Body of pancreas (tissue), 4 donors: ENCODE measurements around the gene CHSY1. TPM values are rescaled to one million over a fixed set of nuclear protein-coding genes. Genes with fewer than 3 reads are reported as not detected.

Experiments used
- ATAC-seq: fragments of 150-250 bp; one replicate; pipeline ENCODE4 v1.9.1; 2016
- DNase-seq, 4 donors: peaks; one replicate each; pipeline ENCODE4 v3.0.0-alpha.2; 2019
- H3K27ac ChIP-seq, 4 donors: fragments of 200-600 bp; sonication (generic); 1 replicate in 3 of 4; 2 replicates in 1 of 4; pipeline versions ENCODE4 v1.5.1 to v1.6.1; 2016 to 2019; ENCODE audit warnings: mild to moderate bottlenecking in 1 of 4, mixed read lengths in 1 of 4, moderate library complexity in 1 of 4
- H3K27me3 ChIP-seq, 2 donors: fragments of 200-600 bp; sonication (generic); one replicate each; pipeline ENCODE4 v1.6.0; 2016; ENCODE audit warnings: mild to moderate bottlenecking in 1 of 2
- H3K36me3 ChIP-seq, 2 donors: fragments of 200-600 bp; sonication (generic); replicated peaks in 1 of 2; 2 replicates each; pipeline ENCODE4 v1.5.1; 2016; ENCODE audit warnings: low read depth in 2 of 2; ENCODE audit not compliant: insufficient read depth in 1 of 2
- H3K4me1 ChIP-seq: fragments of 200-600 bp; sonication (generic); one replicate; pipeline ENCODE4 v1.6.0; 2016
- H3K4me3 ChIP-seq, 2 donors: fragments of 200-600 bp; sonication (generic); 1 replicate in 1 of 2; 2 replicates in 1 of 2; pipeline ENCODE4 v1.5.1; 2016 to 2019
- H3K9me3 ChIP-seq, 3 donors: fragments of 200-600 bp; sonication (generic); 1 replicate in 2 of 3; 2 replicates in 1 of 3; pipeline ENCODE4 v1.5.1; 2016
- POLR2A ChIP-seq, 3 donors: fragments of 450-650 bp; IDR thresholded peaks; one replicate each; pipeline ENCODE4 v1.6.1; 2016; ENCODE audit warnings: antibody characterized with exemption in 3 of 3, mild to moderate bottlenecking in 2 of 3
- WGBS, 2 donors: methylation state at CpG; one replicate each; pipeline ENCODE4 v1.1.5; 2017; 5-methylcytosine and 5-hydroxymethylcytosine counted together
- intact Hi-C: fragments of 100-400 bp; cut with DNase I; formaldehyde crosslinking; loops from one replicate; pipeline ENCODE4 v1.15.1; 2023
- total RNA-seq, 2 donors: library from RNA; depleted of rRNA; stranded (reverse); fragments of >200 nt; gene quantifications; one replicate each; pipeline ENCODE4 v1.1.0, GENCODE V29; 2016
- TF ChIP-seq, protein P1 (sequence below), 7 experiments: fragments of 450-650 bp in 4 of 7; fragments of 200-600 bp in 3 of 7; sonication (generic) in 3 of 7; IDR thresholded peaks; one replicate each; pipeline ENCODE4 v1.5.1; 2016 to 2019; ENCODE audit warnings: antibody characterized with exemption in 7 of 7

The CHSY1 gene
- total RNA-seq, 2 donors from 2014 or later: 7.8 to 12.2 TPM

DNA sequence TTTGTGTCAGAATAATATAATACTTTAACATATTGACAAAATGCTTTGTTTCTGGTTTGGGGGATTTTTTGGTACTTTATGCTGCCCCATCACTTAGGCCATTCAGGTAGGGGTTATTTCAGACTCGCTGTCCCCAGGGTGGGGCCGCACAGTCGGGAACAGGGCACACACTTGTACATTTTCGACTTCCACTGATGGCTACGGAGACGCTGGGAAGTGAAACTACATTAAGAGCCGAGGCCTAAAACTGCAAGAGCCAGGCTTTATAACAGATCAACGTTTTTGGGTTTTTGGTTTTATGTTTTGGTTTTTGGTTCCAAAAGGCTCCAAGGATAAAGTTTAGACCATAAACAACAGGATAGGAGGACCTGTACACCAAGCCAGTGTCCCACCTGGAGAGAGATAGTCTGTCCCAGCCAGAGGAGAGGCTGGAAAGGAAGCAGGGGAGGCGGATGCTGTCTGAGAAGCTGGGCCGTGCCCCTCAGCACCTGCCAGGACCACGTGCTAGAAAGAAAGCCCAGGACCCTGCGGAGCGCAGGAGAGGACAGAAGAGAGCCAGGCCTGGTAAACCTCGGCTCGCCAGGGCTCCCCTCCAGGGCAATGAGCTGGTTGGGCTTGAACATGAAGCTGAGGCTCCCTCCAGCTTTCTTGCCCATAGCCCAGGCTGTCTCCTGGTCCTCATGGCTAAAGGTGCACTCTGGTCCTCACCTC is 111.7 kb downstream of the CHSY1 start:
- H3K27me3 ChIP-seq: no peaks in the 10 kb centered on the region
- H3K9me3 ChIP-seq: no peaks in the 10 kb centered on the region
- no peak overlapping the region for H3K27ac ChIP-seq
- H3K4me3 ChIP-seq: no peak overlapping the region
- ATAC-seq (no peak), DNase-seq (no peak)
- H3K36me3 ChIP-seq: no peaks in the 10 kb centered on the region
- no peak for TF ChIP-seq POLR2A (IDR thresholded peaks at IDR 0.05)
- TF ChIP-seq, protein P1, sequence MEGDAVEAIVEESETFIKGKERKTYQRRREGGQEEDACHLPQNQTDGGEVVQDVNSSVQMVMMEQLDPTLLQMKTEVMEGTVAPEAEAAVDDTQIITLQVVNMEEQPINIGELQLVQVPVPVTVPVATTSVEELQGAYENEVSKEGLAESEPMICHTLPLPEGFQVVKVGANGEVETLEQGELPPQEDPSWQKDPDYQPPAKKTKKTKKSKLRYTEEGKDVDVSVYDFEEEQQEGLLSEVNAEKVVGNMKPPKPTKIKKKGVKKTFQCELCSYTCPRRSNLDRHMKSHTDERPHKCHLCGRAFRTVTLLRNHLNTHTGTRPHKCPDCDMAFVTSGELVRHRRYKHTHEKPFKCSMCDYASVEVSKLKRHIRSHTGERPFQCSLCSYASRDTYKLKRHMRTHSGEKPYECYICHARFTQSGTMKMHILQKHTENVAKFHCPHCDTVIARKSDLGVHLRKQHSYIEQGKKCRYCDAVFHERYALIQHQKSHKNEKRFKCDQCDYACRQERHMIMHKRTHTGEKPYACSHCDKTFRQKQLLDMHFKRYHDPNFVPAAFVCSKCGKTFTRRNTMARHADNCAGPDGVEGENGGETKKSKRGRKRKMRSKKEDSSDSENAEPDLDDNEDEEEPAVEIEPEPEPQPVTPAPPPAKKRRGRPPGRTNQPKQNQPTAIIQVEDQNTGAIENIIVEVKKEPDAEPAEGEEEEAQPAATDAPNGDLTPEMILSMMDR (IDR thresholded peaks at IDR 0.05): no peak
- intact Hi-C loops: no loop called here
- 75 to 79% methylated on average over 14 to 15 of the region's 15 CpGs for WGBS, 2 donors
- H3K4me1 ChIP-seq: no peaks in the 10 kb centered on the region

DNA sequence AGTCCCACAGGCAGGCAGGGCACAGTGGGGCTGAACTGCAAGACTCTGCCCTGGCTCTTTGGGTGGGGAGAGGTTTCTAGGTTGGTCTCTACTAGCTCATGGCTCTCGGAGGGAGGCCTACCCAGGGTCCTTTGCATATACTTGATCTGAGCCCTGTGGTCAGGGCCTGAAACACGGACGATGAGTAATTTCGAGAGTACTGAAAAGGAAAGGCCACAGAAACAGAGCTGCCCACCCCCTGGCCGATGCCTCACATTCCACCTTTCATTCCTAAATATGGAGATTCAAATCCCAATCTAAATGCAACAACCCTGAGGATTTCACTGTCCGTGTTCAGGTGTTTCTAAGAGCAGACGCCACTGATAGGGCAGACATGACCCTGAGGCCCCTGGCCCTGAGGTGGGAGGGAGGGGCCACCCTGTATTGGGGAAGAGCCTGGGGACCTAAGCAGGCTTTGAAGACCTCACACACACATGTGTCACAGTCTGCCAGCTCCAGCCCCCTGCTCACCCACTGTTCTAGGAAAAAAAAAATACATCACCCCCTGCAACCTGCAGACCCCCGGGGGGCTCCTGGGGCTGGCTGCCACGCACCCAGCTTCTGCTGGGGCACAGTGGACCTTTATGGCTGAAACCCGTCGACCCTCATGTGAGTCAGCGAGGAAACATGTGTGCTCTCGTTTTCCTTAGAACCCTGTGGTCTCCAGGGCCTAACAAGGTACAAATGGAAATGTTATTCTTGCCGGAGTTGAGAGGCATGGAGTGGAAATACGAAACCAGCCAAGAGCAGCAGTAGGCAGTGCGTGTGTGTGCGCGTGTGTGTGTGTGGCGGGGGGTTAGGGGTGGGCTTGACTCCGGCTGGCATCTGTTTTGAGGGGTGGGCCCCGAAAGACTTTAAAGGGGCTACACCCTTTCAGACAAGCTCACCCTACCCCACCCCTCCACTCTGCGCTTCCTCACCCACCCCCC is 112.7 kb downstream of the CHSY1 start:
- Histone ChIP-seq H3K36me3 (no peaks in the 10 kb centered on the region), H3K4me3 (no peak overlapping the region), H3K4me1 (no peaks in the 10 kb centered on the region), H3K27me3 (no peaks in the 10 kb centered on the region), H3K9me3 (no peaks in the 10 kb centered on the region), H3K27ac (no peak overlapping the region)
- intact Hi-C loops: no loop called here
- ATAC-seq (no peak), DNase-seq (no peak)
- WGBS, 2 donors: 78 to 82% methylated on average over 21 to 22 of the region's 22 CpGs
- TF ChIP-seq, protein P1 (IDR thresholded peaks at IDR 0.05): no peak
- no peak for TF ChIP-seq POLR2A (IDR thresholded peaks at IDR 0.05)

DNA sequence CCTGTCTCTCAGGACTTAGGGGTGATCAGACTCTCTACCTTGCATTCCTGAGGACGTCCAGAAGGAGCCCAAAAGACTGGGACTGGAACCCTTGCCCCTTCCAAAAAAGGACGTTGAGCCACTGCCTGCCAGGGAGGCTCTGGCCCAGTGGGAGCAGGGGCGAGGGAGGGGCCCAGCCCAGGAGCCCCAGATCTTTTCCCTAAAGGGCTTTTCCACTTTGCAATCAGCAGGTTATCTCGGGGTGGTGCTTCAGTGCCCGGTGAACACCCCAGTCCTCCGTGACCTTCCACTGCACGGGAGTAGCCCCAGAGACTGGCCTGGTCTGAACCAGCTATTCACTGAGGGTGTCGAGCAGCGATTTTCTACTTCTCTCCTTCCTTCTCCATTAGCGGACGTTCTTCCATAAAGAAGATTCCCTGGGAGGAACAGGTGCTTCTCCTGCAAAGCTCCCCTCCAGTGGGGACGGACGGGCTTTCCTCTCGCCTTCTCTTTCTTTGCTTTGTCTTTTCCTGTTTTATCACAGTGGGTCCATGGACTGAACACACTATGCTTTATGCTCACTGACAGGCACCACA is 113.7 kb downstream of the CHSY1 start:
- 71 to 83% methylated on average over 12 to 14 of the region's 14 CpGs for WGBS, 2 donors
- H3K36me3 ChIP-seq: no peaks in the 10 kb centered on the region
- no peak overlapping the region for H3K4me3 ChIP-seq
- no peak overlapping the region for H3K27ac ChIP-seq
- H3K4me1 ChIP-seq: no peaks in the 10 kb centered on the region
- intact Hi-C loops: no loop called here
- DNase-seq (no peak), ATAC-seq (no peak)
- TF ChIP-seq, protein P1 (IDR thresholded peaks at IDR 0.05): no peak
- no peak for TF ChIP-seq POLR2A (IDR thresholded peaks at IDR 0.05)
- no peaks in the 10 kb centered on the region for H3K27me3 ChIP-seq
- H3K9me3 ChIP-seq: no peaks in the 10 kb centered on the region

DNA sequence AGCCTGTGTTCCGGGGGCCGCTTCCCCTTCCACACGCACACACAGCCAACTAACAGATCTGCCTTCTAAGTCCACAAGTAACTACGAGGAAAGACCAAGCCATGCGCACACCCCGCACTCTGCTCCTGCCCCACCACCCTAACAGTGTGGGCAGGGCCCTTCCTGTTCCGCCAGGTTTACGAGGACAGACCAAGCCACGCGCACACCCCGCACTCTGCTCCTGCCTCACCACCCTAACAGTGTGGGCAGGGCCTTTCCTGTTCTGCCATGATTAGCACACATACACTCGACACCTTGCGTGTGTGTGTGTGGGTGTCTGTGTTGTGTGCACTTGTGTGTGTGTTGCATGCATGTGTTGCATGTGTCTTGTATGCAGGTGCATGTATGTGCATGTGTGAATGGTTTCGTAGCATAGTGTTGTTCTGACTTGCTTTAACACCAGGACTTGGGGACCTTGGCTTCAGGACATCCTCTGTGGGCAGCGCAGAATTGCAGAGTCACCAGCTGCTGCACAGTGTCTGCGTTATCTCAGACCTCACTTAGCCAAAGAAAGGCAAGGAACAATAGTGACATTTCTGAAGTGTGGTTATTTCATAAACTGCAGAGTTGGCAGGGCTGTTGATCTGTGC is 114.4 kb downstream of the CHSY1 start:
- intact Hi-C loops: no loop called here
- H3K4me1 ChIP-seq: no peaks in the 10 kb centered on the region
- no peak overlapping the region for H3K27ac ChIP-seq
- no peak for DNase-seq
- ATAC-seq: no peak
- TF ChIP-seq POLR2A (IDR thresholded peaks at IDR 0.05): no peak
- TF ChIP-seq, protein P1 (IDR thresholded peaks at IDR 0.05): no peak
- no peaks in the 10 kb centered on the region for H3K36me3 ChIP-seq
- WGBS, 2 donors: 76 to 88% methylated on average over 16 of the region's 16 CpGs
- H3K4me3 ChIP-seq: no peak overlapping the region
- H3K9me3 ChIP-seq: no peaks in the 10 kb centered on the region
- H3K27me3 ChIP-seq: no peaks in the 10 kb centered on the region
